H1 (cell line): Measurements from ENCODE around the gene TFDP1. TPM values are rescaled to one million over a fixed set of nuclear protein-coding genes. Genes with fewer than 3 reads are reported as not detected.

Experiments
- CTCF ChIA-PET: fragments of 300-600 bp; sonication (Branson Sonifier 250); formaldehyde crosslinking; loops from one replicate; lab custom pipeline; 2021; ENCODE audit not compliant: partially characterized antibody; lab: Charles Lee
- POLR2A ChIA-PET: fragments of 300-600 bp; sonication (Branson Sonifier 250); formaldehyde crosslinking; loops from one replicate; lab custom pipeline; 2021; ENCODE audit warnings: inconsistent platforms; ENCODE audit not compliant: partially characterized antibody; lab: Charles Lee
- DNase-seq, 2 experiments: peaks; one replicate each; pipeline versions ENCODE4 v3.0.0 to v3.0.0-alpha.2; 2010 to 2022; ENCODE audit warnings: low spot score in 2 of 2, low read depth in 1 of 2, mixed read lengths in 1 of 2
- FAIRE-seq: peaks from 2 replicates; lab custom pipeline; 2011; peaks lifted over from hg19 to GRCh38; lab: Jason Lieb, UNC
- H2AFZ ChIP-seq: 2 replicates; pipeline ENCODE4 v1.8.1; 2012; ENCODE audit warnings: low read length, inconsistent platforms
- H2AK5ac ChIP-seq: 2 replicates; pipeline ENCODE4 v1.6.1; 2013; ENCODE audit warnings: low read depth, low read length
- H2BK120ac ChIP-seq: replicated peaks from 2 replicates; pipeline ENCODE3; 2013; ENCODE audit warnings: low read depth, low read length, inconsistent platforms
- H2BK12ac ChIP-seq: 2 replicates; pipeline ENCODE4 v1.6.1; 2013; ENCODE audit warnings: low read depth, low read length
- H2BK15ac ChIP-seq: 2 replicates; pipeline ENCODE4 v1.6.1; 2013; ENCODE audit warnings: low read length
- H2BK20ac ChIP-seq: 2 replicates; pipeline ENCODE4 v1.6.1; 2013; ENCODE audit warnings: low read length
- H2BK5ac ChIP-seq: 2 replicates; pipeline ENCODE4 v1.6.1; 2013; ENCODE audit warnings: low read depth, low read length
- H3K14ac ChIP-seq: 2 replicates; pipeline ENCODE4 v1.6.1; 2013; ENCODE audit warnings: inconsistent platforms; ENCODE audit not compliant: insufficient read length
- H3K18ac ChIP-seq: 2 replicates; pipeline ENCODE4 v1.6.1; 2013; ENCODE audit warnings: low read length; ENCODE audit errors: extremely low read depth
- H3K23ac ChIP-seq: 2 replicates; pipeline ENCODE4 v1.6.1; 2013; ENCODE audit warnings: inconsistent platforms; ENCODE audit not compliant: insufficient read length
- H3K23me2 ChIP-seq: 2 replicates; pipeline ENCODE4 v1.6.1; 2013; ENCODE audit warnings: low read depth, low read length
- H3K27ac ChIP-seq: 2 replicates; pipeline ENCODE4 v1.6.1; 2011; ENCODE audit warnings: low read depth, low read length, inconsistent platforms
- H3K27me3 ChIP-seq, 4 experiments: replicated peaks in 1 of 4; 1 replicate in 1 of 4; 2 replicates in 3 of 4; pipeline versions ENCODE4 v1.6.1 to v1.8.1; 2011 to 2013; ENCODE audit warnings: low read length in 3 of 4, mild to moderate bottlenecking in 3 of 4, inconsistent platforms in 2 of 4, mixed read lengths in 2 of 4, moderate library complexity in 1 of 4; ENCODE audit not compliant: control insufficient read depth in 3 of 4, insufficient read depth in 3 of 4; ENCODE audit errors: extremely low read depth in 1 of 4
- H3K36me3 ChIP-seq, 4 experiments: 2 replicates each; pipeline versions ENCODE4 v1.6.1 to v1.8.1; 2011 to 2013; ENCODE audit warnings: mild to moderate bottlenecking in 4 of 4, low read length in 3 of 4, moderate library complexity in 2 of 4, control low read depth in 1 of 4, inconsistent platforms in 1 of 4; ENCODE audit not compliant: insufficient read depth in 4 of 4, control insufficient read depth in 2 of 4
- H3K4ac ChIP-seq: replicated peaks from 2 replicates; pipeline ENCODE3; 2013; ENCODE audit warnings: low read length, low read depth, mixed read lengths, inconsistent platforms; ENCODE audit not compliant: insufficient read length
- H3K4me1 ChIP-seq, 4 experiments: replicated peaks in 1 of 4; 1 replicate in 1 of 4; 2 replicates in 3 of 4; pipeline versions ENCODE4 v1.6.1 to v1.8.1; 2011 to 2013; ENCODE audit warnings: low read length in 3 of 4, inconsistent platforms in 2 of 4, mixed read lengths in 1 of 4; ENCODE audit not compliant: insufficient read depth in 4 of 4, control insufficient read depth in 3 of 4
- H3K4me2 ChIP-seq, 2 experiments: 2 replicates each; pipeline versions ENCODE4 v1.6.1 to v1.8.1; 2011 to 2013; ENCODE audit warnings: low read depth in 2 of 2, low read length in 2 of 2, control low read depth in 1 of 2, inconsistent platforms in 1 of 2, mild to moderate bottlenecking in 1 of 2; ENCODE audit not compliant: insufficient read depth in 1 of 2
- H3K4me3 ChIP-seq, 4 experiments: fragments of 200-600, 300-600 bp in 1 of 4; sonication (generic), shearing (Covaris generic), sonication (Bioruptor Twin) in 1 of 4; 2 replicates each; pipeline versions ENCODE4 v1.5.1 to v1.8.1; 2011 to 2016; ENCODE audit warnings: low read length in 4 of 4, low read depth in 3 of 4, control low read depth in 2 of 4, inconsistent platforms in 2 of 4, mild to moderate bottlenecking in 2 of 4, mixed read lengths in 1 of 4, moderate library complexity in 1 of 4; ENCODE audit not compliant: insufficient read depth in 2 of 4; ENCODE audit errors: extremely low read depth in 1 of 4
- H3K56ac ChIP-seq: replicated peaks from 2 replicates; pipeline ENCODE3; 2013; ENCODE audit warnings: low read depth, mild to moderate bottlenecking, mixed read lengths, low read length, inconsistent platforms; ENCODE audit not compliant: insufficient read length
- H3K79me1 ChIP-seq: 2 replicates; pipeline ENCODE4 v1.6.1; 2013; ENCODE audit warnings: low read depth, low read length, control low read depth
- H3K79me2 ChIP-seq, 2 experiments: 2 replicates each; pipeline versions ENCODE4 v1.6.1 to v1.8.1; 2012 to 2013; ENCODE audit warnings: low read length in 2 of 2, mild to moderate bottlenecking in 2 of 2, inconsistent platforms in 1 of 2; ENCODE audit not compliant: insufficient read depth in 2 of 2, control insufficient read depth in 1 of 2
- H3K9ac ChIP-seq, 4 experiments: replicated peaks in 1 of 4; 1 replicate in 1 of 4; 2 replicates in 3 of 4; pipeline versions ENCODE4 v1.6.1 to v1.8.1; 2011 to 2013; ENCODE audit warnings: low read depth in 3 of 4, low read length in 3 of 4, control low read depth in 2 of 4, mild to moderate bottlenecking in 2 of 4, moderate library complexity in 2 of 4, inconsistent platforms in 1 of 4; ENCODE audit errors: extremely low read depth in 1 of 4
- H3K9me3 ChIP-seq, 2 experiments: 2 replicates each; pipeline versions ENCODE4 v1.6.1 to v1.8.1; 2012 to 2013; ENCODE audit warnings: mild to moderate bottlenecking in 2 of 2, moderate library complexity in 2 of 2, control low read depth in 1 of 2, inconsistent platforms in 1 of 2, low read depth in 1 of 2, low read length in 1 of 2, mixed read lengths in 1 of 2; ENCODE audit not compliant: insufficient read depth in 2 of 2
- H4K20me1 ChIP-seq, 2 experiments: replicated peaks in 1 of 2; 2 replicates each; pipeline versions ENCODE3 to v1.8.1; 2011 to 2013; ENCODE audit warnings: inconsistent platforms in 2 of 2, low read length in 2 of 2, mild to moderate bottlenecking in 1 of 2; ENCODE audit not compliant: insufficient read depth in 2 of 2, control insufficient read depth in 1 of 2
- H4K5ac ChIP-seq: 2 replicates; pipeline ENCODE4 v1.6.1; 2013; ENCODE audit warnings: low read length, low read depth, mixed read lengths, inconsistent platforms; ENCODE audit not compliant: insufficient read length
- H4K8ac ChIP-seq: 2 replicates; pipeline ENCODE4 v1.8.0; 2013; ENCODE audit warnings: mild to moderate bottlenecking, moderate library complexity, low read length, inconsistent platforms; ENCODE audit not compliant: insufficient read depth; ENCODE audit errors: extremely low read depth
- H4K91ac ChIP-seq: replicated peaks from 2 replicates; pipeline ENCODE3; 2013; ENCODE audit warnings: low read length, mixed read lengths, inconsistent platforms; ENCODE audit not compliant: insufficient read length
- CHD1 ChIP-seq: IDR thresholded peaks from 2 replicates; pipeline ENCODE4 v1.6.1; 2012; ENCODE audit warnings: low read depth, low read length, improper control_type of control experiment
- CTCF ChIP-seq, 3 experiments: IDR thresholded peaks; 1 replicate in 2 of 3; 2 replicates in 1 of 3; pipeline versions ENCODE4 v1.5.1 to v1.6.1; 2011; ENCODE audit warnings: low read length in 3 of 3, mild to moderate bottlenecking in 3 of 3, inconsistent platforms in 2 of 3, low read depth in 1 of 3, moderate library complexity in 1 of 3; ENCODE audit not compliant: insufficient read depth in 1 of 3; ENCODE audit errors: control extremely low read depth in 1 of 3
- EZH2 ChIP-seq: fragments of 200-600 bp; sonication (generic); IDR thresholded peaks from 2 replicates; pipeline ENCODE4 v1.7.1; 2012; ENCODE audit warnings: low read depth, mild to moderate bottlenecking, moderate library complexity, low read length, inconsistent platforms; ENCODE audit not compliant: severe bottlenecking
- JUND ChIP-seq: IDR thresholded peaks from 2 replicates; pipeline ENCODE4 v1.6.1; 2011; ENCODE audit warnings: mild to moderate bottlenecking, improper control_type of control experiment, low read length
- MAX ChIP-seq: IDR thresholded peaks from 2 replicates; pipeline ENCODE4 v1.6.1; 2012; ENCODE audit warnings: inconsistent platforms
- NRF1 ChIP-seq: IDR thresholded peaks from 2 replicates; pipeline ENCODE4 v1.6.1; 2011; ENCODE audit warnings: mild to moderate bottlenecking, low read depth, low read length, improper control_type of control experiment
- RAD21 ChIP-seq, 2 experiments: IDR thresholded peaks in 1 of 2; conservative IDR thresholded peaks in 1 of 2; 2 replicates each; pipeline ENCODE4 v1.6.1; 2011; ENCODE audit warnings: low read depth in 2 of 2, low read length in 2 of 2, improper control_type of control experiment in 1 of 2, inconsistent platforms in 1 of 2, mild to moderate bottlenecking in 1 of 2, moderate library complexity in 1 of 2
- RFX5 ChIP-seq: IDR thresholded peaks from 2 replicates; pipeline ENCODE4 v1.6.1; 2011; ENCODE audit warnings: low read depth, low read length, improper control_type of control experiment, borderline replicate concordance
- RXRA ChIP-seq: IDR thresholded peaks from 2 replicates; pipeline ENCODE4 v1.6.1; 2011; ENCODE audit warnings: low read depth, mild to moderate bottlenecking, low read length, moderate library complexity; ENCODE audit not compliant: insufficient read depth
- TBP ChIP-seq: IDR thresholded peaks from 2 replicates; pipeline ENCODE4 v1.6.1; 2011; ENCODE audit warnings: low read depth, low read length, improper control_type of control experiment
- TCF12 ChIP-seq: IDR thresholded peaks from 2 replicates; pipeline ENCODE4 v1.6.1; 2011; ENCODE audit warnings: low read depth, mild to moderate bottlenecking, low read length
- WGBS, 2 experiments: shearing (Covaris generic) in 1 of 2; methylation state at CpG; one replicate each; pipeline versions ENCODE4 v1.1.6 to v1.1.7; 2013 to 2015; ENCODE audit warnings: low lambda C conversion rate in 2 of 2, mixed read lengths in 2 of 2, inconsistent platforms in 1 of 2, low coverage in 1 of 2, missing lambda C conversion rate in 1 of 2; ENCODE audit not compliant: insufficient replicate concordance in 2 of 2, insufficient coverage in 1 of 2, insufficient read length in 1 of 2; ENCODE audit errors: extremely low coverage in 1 of 2, missing lambda C conversion rate in 1 of 2; 5-methylcytosine and 5-hydroxymethylcytosine counted together
- polyA plus RNA-seq, 7 experiments: library from polyadenylated mRNA; depleted of rRNA in 3 of 7; stranded (reverse) in 5 of 7; unstranded in 2 of 7; fragments of >200 nt in 5 of 7; fragments of 200-250 nt in 2 of 7; gene quantifications; 1 replicate in 5 of 7; 2 replicates in 1 of 7; 4 replicates in 1 of 7; pipeline versions ENCODE4 v1.2.1 to v1.2.3, GENCODE V29; 2011 to 2013; ENCODE audit warnings: missing spikeins in 2 of 7, mixed read lengths in 2 of 7
- total RNA-seq: library from RNA; stranded (reverse); fragmentation: NEBNext Ultra II Directional; extraction: Animal tissue kit (Norgen Biotek cat#: 25700); gene quantifications from 2 replicates; pipeline ENCODE4 v1.2.1, GENCODE V29; 2021

The TFDP1 gene
- total and polyA plus RNA-seq, 2 of the 8 experiments (the other 6 are each of a cell fraction or from before 2014, with no cell fraction given): 43.6 to 81.9 TPM

- no peak overlapping the region for H3K4me3 ChIP-seq
- H2BK15ac ChIP-seq: no peak overlapping the region
- ChIA-PET CTCF (interaction anchor here (0.7 to 2.6 kb wide), 8 partner anchors 10 to 609 kb away, joined by 3 to 9 read pairs (median 3); partner anchors contain the start of gene GRK1), POLR2A (no interaction called here)
- H2BK120ac ChIP-seq: no peak overlapping the region
- no peak overlapping the region for H4K91ac ChIP-seq
- no peaks in the 10 kb centered on the region for H4K20me1 ChIP-seq
- no peaks in the 10 kb centered on the region for H3K79me1 ChIP-seq
- no peak overlapping the region for H3K9ac ChIP-seq
- H3K36me3 ChIP-seq: no peaks in the 10 kb centered on the region
- H3K9me3 ChIP-seq: peaks cover 7 to 14% of the 10 kb centered on the region in 2 experiments; a peak in 3 of 4 replicates
- no peak overlapping the region for H3K4ac ChIP-seq
- H4K5ac ChIP-seq: no peak overlapping the region
- H3K23ac ChIP-seq: no peak overlapping the region
- no peak overlapping the region for H2BK20ac ChIP-seq
- H2AFZ ChIP-seq: no peak overlapping the region
- no peak overlapping the region for H3K18ac ChIP-seq
- no peak overlapping the region for H3K4me2 ChIP-seq
- no peak overlapping the region for H3K56ac ChIP-seq
- no peaks in the 10 kb centered on the region for H3K27me3 ChIP-seq
- no peak overlapping the region for H2BK5ac ChIP-seq
- no peaks in the 10 kb centered on the region for H3K4me1 ChIP-seq
- peak overlapping the region; percentile 4; the same call in 1 of the 2 replicates for H4K8ac ChIP-seq
- H3K27ac ChIP-seq: no peak overlapping the region
- H3K14ac ChIP-seq: no peak overlapping the region
- 87% methylated on average over 17 of the region's 17 CpGs; no CpG with 5 or more reads in 1 of the 2 experiments for WGBS, 2 experiments
- no peak overlapping the region for H2AK5ac ChIP-seq
- no peak overlapping the region for H2BK12ac ChIP-seq
- H3K23me2 ChIP-seq: no peaks in the 10 kb centered on the region
- FAIRE-seq (no peak), DNase-seq (no peak)
- H3K79me2 ChIP-seq: no peaks in the 10 kb centered on the region
- TF ChIP-seq RFX5: no peak
- TF ChIP-seq TBP: no peak
- peak; percentile 7 to 29; a peak in 1 of 4 replicates for TF ChIP-seq RAD21 (IDR thresholded peaks at IDR 0.05 in 1 of 2, conservative IDR thresholded peaks at IDR 0.05 in 1 of 2; ENCODE audit: low read depth in 2 of 2, low read length in 2 of 2)
- TF ChIP-seq MAX: peak; percentile 70; the same call in 1 of the 2 replicates
- no peak for TF ChIP-seq TCF12
- no peak for TF ChIP-seq CHD1
- no peak for TF ChIP-seq NRF1
- no peak for TF ChIP-seq EZH2
- TF ChIP-seq CTCF (IDR thresholded peaks at IDR 0.05; ENCODE audit: control extremely low read depth in 1 of 3, insufficient read depth in 1 of 3, low read depth in 1 of 3, low read length in 3 of 3): peak in 2 of 3 experiments; percentile 40 to 47; a peak in 3 of 4 replicates
- TF ChIP-seq RXRA: no peak
- no peak for TF ChIP-seq JUND
Observed at GRCh38 chr13:113649212-113649611, 64.7 kb downstream of the TFDP1 start.
